ENCODE measurements around the gene TAOK3. TPM values are rescaled to one million over a fixed set of nuclear protein-coding genes. Genes with fewer than 3 reads are reported as not detected.
A peak's percentile ranks its signal among the peaks of the same experiment; 100 is the strongest.

TAOK3 gene
- total and polyA plus RNA-seq, 10 of the 15 experiments (the other 5 are each of a cell fraction or from before 2014, with no cell fraction given): 41.3 to 131 (median 57.8) TPM

GRCh38 chr12:118136559-118137003, 236.1 kb downstream of the TAOK3 start (continued):
- no peak for TF ChIP-seq CUX1 (IDR thresholded peaks at IDR 0.05; ENCODE audit: insufficient replicate concordance, low read depth, low read length)

- Histone ChIP-seq H3K9ac (ENCODE audit: control insufficient read depth, insufficient read depth, low read length) (peak within 1 kb of the TSS; percentile 97), H3K27me3 (replicated peaks in 1 of 2; ENCODE audit: control insufficient read depth in 2 of 2, insufficient read depth in 2 of 2, low read length in 1 of 2) (no peaks in the 10 kb centered on the region), H3K4me3 (peak within 1 kb of the TSS; percentile 86), H3K9me3 (replicated peaks; ENCODE audit: control insufficient read depth, insufficient read depth, low read length) (no peaks in the 10 kb centered on the region; the same call in 2 of the 3 replicates), H4K20me1 (ENCODE audit: control insufficient read depth, insufficient read depth) (no peaks in the 10 kb centered on the region), H3K4me1 (ENCODE audit: control insufficient read depth, insufficient read depth, low read length) (peaks cover 11% of the 10 kb centered on the region), H3K36me3 (ENCODE audit: control insufficient read depth in 2 of 2, insufficient read depth in 2 of 2, low read length in 1 of 2) (peaks cover 5 to 18% of the 10 kb centered on the region in 2 experiments), H3K79me2 (ENCODE audit: control insufficient read depth, insufficient read depth, low read length) (peaks cover 31% of the 10 kb centered on the region), H3K4me2 (ENCODE audit: control insufficient read depth, insufficient read depth) (peak within 1 kb of the TSS; percentile 75), H3K27ac (ENCODE audit: control insufficient read depth, insufficient read depth) (peak within 1 kb of the TSS; percentile 86), H2AFZ (ENCODE audit: control insufficient read depth, low read depth, low read length) (peak within 1 kb of the TSS; percentile 88)
- 1% methylated on average over 48 of the region's 70 CpGs for WGBS (ENCODE audit: insufficient coverage, insufficient replicate concordance, low lambda C conversion rate, missing lambda C conversion rate)
- CTCF ChIA-PET: interaction anchor here (1.0 to 3.6 kb wide), 6 partner anchors 12 to 241 kb away, joined by 3 to 28 read pairs (median 8); partner anchors contain the start of gene SUDS3
- RAD21 ChIA-PET (ENCODE audit: unreplicated experiment): interaction anchor here (0.7 to 3.8 kb wide), 11 partner anchors 15 to 279 kb away, joined by 3 to 32 read pairs (median 4); partner anchors contain the start of genes SUDS3 and TAOK3
- FAIRE-seq: peak; percentile 92
- ATAC-seq: peak; percentile 98
- no TSS peak for BruUV-seq (replicated peaks)
- intact Hi-C loops (cut with micrococcal nuclease; ENCODE audit: unreplicated experiment) (loop anchor here (10.0 kb wide), 1 partner anchor 261 kb away; no protein-coding TSS in a partner anchor), in situ Hi-C loops (cut with MboI) (loop anchor here (25.0 kb wide), 1 partner anchor 1526 kb away; the partner anchor contains the start of gene PRKAB1)
- SMC1A ChIA-PET (ENCODE audit: uncharacterized antibody, unreplicated experiment): interaction anchor here (0.8 to 3.0 kb wide), 8 partner anchors 15 to 261 kb away, joined by 3 to 15 read pairs (median 4); partner anchors contain the start of gene SUDS3
- peak; percentile 77 for DNase-seq (ENCODE audit: low read depth, low spot score)
- POLR2A ChIA-PET: interaction anchor here (0.7 to 2.0 kb wide), 11 partner anchors 15 to 240 kb away, joined by 3 to 7 read pairs (median 4); partner anchors contain the start of genes RFC5 and SUDS3
- TF ChIP-seq MYB (IDR thresholded peaks at IDR 0.05; ENCODE audit: borderline replicate concordance, low read depth, low read length) (no peak), FOXM1 (IDR thresholded peaks at IDR 0.05; ENCODE audit: low read depth, low read length) (no peak), SIX5 (IDR thresholded peaks at IDR 0.05; ENCODE audit: low read depth, low read length, severe bottlenecking) (no peak), HDGF (IDR thresholded peaks at IDR 0.05) (peak; percentile 55; the same call in 1 of the 2 replicates), CHD4 (IDR thresholded peaks at IDR 0.05) (no peak), STAT3 (IDR thresholded peaks at IDR 0.05; ENCODE audit: low read depth, low read length) (no peak), ZNF207 (IDR thresholded peaks at IDR 0.05; ENCODE audit: borderline replicate concordance) (no peak), GABPA (IDR thresholded peaks at IDR 0.05; ENCODE audit: low read depth) (no peak), IRF4 (IDR thresholded peaks at IDR 0.05; ENCODE audit: low read depth, low read length) (no peak), SUPT20H (IDR thresholded peaks at IDR 0.05; ENCODE audit: borderline replicate concordance, control insufficient read depth, low read depth, low read length) (no peak), YY1 (IDR thresholded peaks at IDR 0.05; ENCODE audit: low read depth, low read length) (peak; percentile 50; the same call in 1 of the 2 replicates), MTA3 (IDR thresholded peaks at IDR 0.05; ENCODE audit: borderline replicate concordance, low read length) (no peak), SKIL (IDR thresholded peaks at IDR 0.05; ENCODE audit: low read depth, poor library complexity, severe bottlenecking) (no peak)
These were observed 236.7 kb downstream of the TAOK3 start, which contains the start of gene PEBP1 for GRCh38 chr12:118135788-118136558. TSS of gene PEBP1 (plus strand) at chr12:118136124. CDS start at chr12:118136210, 86 bp downstream.
